ENCODE measurements around the gene SLC13A4. TPM values are rescaled to one million over a fixed set of nuclear protein-coding genes. Genes with fewer than 3 reads are reported as not detected.
A peak's percentile ranks its signal among the peaks of the same experiment; 100 is the strongest.

Gene SLC13A4
- polyA plus RNA-seq, 2 donors, result 7.1 to 11.0 TPM

- Histone ChIP-seq H3K36me3 (ENCODE audit: control insufficient read depth in 2 of 2, insufficient read depth in 2 of 2, low read length in 1 of 2) (no peaks in the 10 kb centered on the region), H3K9me3 (ENCODE audit: control insufficient read depth in 2 of 2, insufficient read depth in 1 of 2, low read depth in 1 of 2, low read length in 1 of 2) (no peaks in the 10 kb centered on the region), H3K27ac (ENCODE audit: low read depth in 2 of 2, low read length in 1 of 2) (no peak overlapping the region), H3K4me1 (ENCODE audit: control insufficient read depth in 2 of 2, insufficient read depth in 2 of 2, low read length in 1 of 2) (peaks cover 0 to 4% of the 10 kb centered on the region in 2 donors), H3K4me3 (ENCODE audit: low read depth in 1 of 2, low read length in 2 of 2) (no peak overlapping the region), H3K27me3 (ENCODE audit: control insufficient read depth in 1 of 2, insufficient read depth in 2 of 2, low read length in 2 of 2) (no peaks in the 10 kb centered on the region)
- 62 to 69% methylated on average over 20 of the region's 20 CpGs for WGBS, 2 donors
Measured at GRCh38 chr7:135714534-135715009, 13.4 kb downstream of the SLC13A4 start.

- WGBS, 2 donors, result 70 to 71% methylated on average over 4 of the region's 4 CpGs
- no peak overlapping the region for H3K4me3 ChIP-seq (ENCODE audit: low read depth in 1 of 2, low read length in 2 of 2)
- no peaks in the 10 kb centered on the region for H3K36me3 ChIP-seq (ENCODE audit: control insufficient read depth in 2 of 2, insufficient read depth in 2 of 2, low read length in 1 of 2)
- H3K27ac ChIP-seq (ENCODE audit: low read depth in 2 of 2, low read length in 1 of 2), result no peak overlapping the region
- no peaks in the 10 kb centered on the region for H3K9me3 ChIP-seq (ENCODE audit: control insufficient read depth in 2 of 2, insufficient read depth in 1 of 2, low read depth in 1 of 2, low read length in 1 of 2)
- H3K27me3 ChIP-seq (ENCODE audit: control insufficient read depth in 1 of 2, insufficient read depth in 2 of 2, low read length in 2 of 2), result no peaks in the 10 kb centered on the region
- peaks cover 0 to 4% of the 10 kb centered on the region in 2 donors for H3K4me1 ChIP-seq (ENCODE audit: control insufficient read depth in 2 of 2, insufficient read depth in 2 of 2, low read length in 1 of 2)
Measured at GRCh38 chr7:135713836-135714470, 14.0 kb downstream of the SLC13A4 start.

- 71 to 72% methylated on average over 7 of the region's 7 CpGs for WGBS, 2 donors
- no peaks in the 10 kb centered on the region for H3K9me3 ChIP-seq (ENCODE audit: control insufficient read depth in 2 of 2, insufficient read depth in 1 of 2, low read depth in 1 of 2, low read length in 1 of 2)
Measured at GRCh38 chr7:135712796-135713195, 15.2 kb downstream of the SLC13A4 start.

GRCh38 chr7:135712182-135712782 is 15.7 kb downstream of the SLC13A4 start:
- H3K27ac ChIP-seq (ENCODE audit: low read depth in 2 of 2, low read length in 1 of 2), result no peak overlapping the region
- H3K4me3 ChIP-seq (ENCODE audit: low read depth in 1 of 2, low read length in 2 of 2), result no peak overlapping the region
- H3K4me1 ChIP-seq (ENCODE audit: control insufficient read depth in 2 of 2, insufficient read depth in 2 of 2, low read length in 1 of 2), result peaks cover 4 to 10% of the 10 kb centered on the region in 2 donors
- H3K36me3 ChIP-seq (ENCODE audit: control insufficient read depth in 2 of 2, insufficient read depth in 2 of 2, low read length in 1 of 2), result no peaks in the 10 kb centered on the region
- no peaks in the 10 kb centered on the region for H3K27me3 ChIP-seq (ENCODE audit: control insufficient read depth in 1 of 2, insufficient read depth in 2 of 2, low read length in 2 of 2)
- H3K9me3 ChIP-seq (ENCODE audit: control insufficient read depth in 2 of 2, insufficient read depth in 1 of 2, low read depth in 1 of 2, low read length in 1 of 2), result no peaks in the 10 kb centered on the region
- WGBS, 2 donors, result 59 to 70% methylated on average over 4 of the region's 4 CpGs

More at GRCh38 chr7:135712796-135713195, 15.2 kb downstream of the SLC13A4 start:
- H3K27ac ChIP-seq (ENCODE audit: low read depth in 2 of 2, low read length in 1 of 2), result no peak overlapping the region
- H3K4me3 ChIP-seq (ENCODE audit: low read depth in 1 of 2, low read length in 2 of 2), result no peak overlapping the region
- no peaks in the 10 kb centered on the region for H3K27me3 ChIP-seq (ENCODE audit: control insufficient read depth in 1 of 2, insufficient read depth in 2 of 2, low read length in 2 of 2)
- H3K4me1 ChIP-seq (ENCODE audit: control insufficient read depth in 2 of 2, insufficient read depth in 2 of 2, low read length in 1 of 2), result peaks cover 4 to 8% of the 10 kb centered on the region in 2 donors
- no peaks in the 10 kb centered on the region for H3K36me3 ChIP-seq (ENCODE audit: control insufficient read depth in 2 of 2, insufficient read depth in 2 of 2, low read length in 1 of 2)

GRCh38 chr7:135711139-135711469 is 16.9 kb downstream of the SLC13A4 start:
- no peak overlapping the region for H3K4me3 ChIP-seq (ENCODE audit: low read depth in 1 of 2, low read length in 2 of 2)
- no peak overlapping the region for H3K27ac ChIP-seq (ENCODE audit: low read depth in 2 of 2, low read length in 1 of 2)
- H3K27me3 ChIP-seq (ENCODE audit: control insufficient read depth in 1 of 2, insufficient read depth in 2 of 2, low read length in 2 of 2), result no peaks in the 10 kb centered on the region
- H3K9me3 ChIP-seq (ENCODE audit: control insufficient read depth in 2 of 2, insufficient read depth in 1 of 2, low read depth in 1 of 2, low read length in 1 of 2), result no peaks in the 10 kb centered on the region
- H3K4me1 ChIP-seq (ENCODE audit: control insufficient read depth in 2 of 2, insufficient read depth in 2 of 2, low read length in 1 of 2), result peaks cover 4 to 11% of the 10 kb centered on the region in 2 donors
- H3K36me3 ChIP-seq (ENCODE audit: control insufficient read depth in 2 of 2, insufficient read depth in 2 of 2, low read length in 1 of 2), result no peaks in the 10 kb centered on the region
- WGBS, 2 donors, result 58 to 65% methylated on average over 8 of the region's 8 CpGs

GRCh38 chr7:135710417-135711138 is 17.4 kb downstream of the SLC13A4 start:
- 44 to 47% methylated on average over 11 of the region's 11 CpGs for whole genome bisulfite sequencing, 2 donors
- Histone ChIP-seq H3K4me3 (ENCODE audit: low read depth in 1 of 2, low read length in 2 of 2) (no peak overlapping the region), H3K9me3 (ENCODE audit: control insufficient read depth in 2 of 2, insufficient read depth in 1 of 2, low read depth in 1 of 2, low read length in 1 of 2) (no peaks in the 10 kb centered on the region), H3K4me1 (ENCODE audit: control insufficient read depth in 2 of 2, insufficient read depth in 2 of 2, low read length in 1 of 2) (peaks cover 4 to 17% of the 10 kb centered on the region in 2 donors), H3K36me3 (ENCODE audit: control insufficient read depth in 2 of 2, insufficient read depth in 2 of 2, low read length in 1 of 2) (no peaks in the 10 kb centered on the region), H3K27me3 (ENCODE audit: control insufficient read depth in 1 of 2, insufficient read depth in 2 of 2, low read length in 2 of 2) (no peaks in the 10 kb centered on the region), H3K27ac (ENCODE audit: low read depth in 2 of 2, low read length in 1 of 2) (no peak overlapping the region)

- H3K4me3 ChIP-seq (ENCODE audit: low read depth in 1 of 2, low read length in 2 of 2), result no peak overlapping the region
- H3K27me3 ChIP-seq (ENCODE audit: control insufficient read depth in 1 of 2, insufficient read depth in 2 of 2, low read length in 2 of 2), result no peaks in the 10 kb centered on the region
- no peaks in the 10 kb centered on the region for H3K36me3 ChIP-seq (ENCODE audit: control insufficient read depth in 2 of 2, insufficient read depth in 2 of 2, low read length in 1 of 2)
- 91 to 92% methylated on average over 3 of the region's 3 CpGs for WGBS, 2 donors
- no peak overlapping the region for H3K27ac ChIP-seq (ENCODE audit: low read depth in 2 of 2, low read length in 1 of 2)
- H3K9me3 ChIP-seq (ENCODE audit: control insufficient read depth in 2 of 2, insufficient read depth in 1 of 2, low read depth in 1 of 2, low read length in 1 of 2), result no peaks in the 10 kb centered on the region
- H3K4me1 ChIP-seq (ENCODE audit: control insufficient read depth in 2 of 2, insufficient read depth in 2 of 2, low read length in 1 of 2), result peaks cover 4 to 19% of the 10 kb centered on the region in 2 donors
Measured at GRCh38 chr7:135709508-135709907, 18.5 kb downstream of the SLC13A4 start.

- Histone ChIP-seq H3K27me3 (ENCODE audit: control insufficient read depth in 1 of 2, insufficient read depth in 2 of 2, low read length in 2 of 2) (no peaks in the 10 kb centered on the region), H3K36me3 (ENCODE audit: control insufficient read depth in 2 of 2, insufficient read depth in 2 of 2, low read length in 1 of 2) (no peaks in the 10 kb centered on the region), H3K27ac (ENCODE audit: low read depth in 2 of 2, low read length in 1 of 2) (peak overlapping the region; percentile 65 to 94), H3K4me3 (ENCODE audit: low read depth in 1 of 2, low read length in 2 of 2) (no peak overlapping the region), H3K9me3 (ENCODE audit: control insufficient read depth in 2 of 2, insufficient read depth in 1 of 2, low read depth in 1 of 2, low read length in 1 of 2) (no peaks in the 10 kb centered on the region), H3K4me1 (ENCODE audit: control insufficient read depth in 2 of 2, insufficient read depth in 2 of 2, low read length in 1 of 2) (peaks cover 4 to 15% of the 10 kb centered on the region in 2 donors)
- WGBS, 2 donors, result 88 to 92% methylated on average over 14 of the region's 14 CpGs
Measured at GRCh38 chr7:135708041-135708440, 19.9 kb downstream of the SLC13A4 start.

- peak overlapping the region; percentile 87 to 94 for H3K27ac ChIP-seq (ENCODE audit: low read depth in 2 of 2, low read length in 1 of 2)
- H3K4me3 ChIP-seq (ENCODE audit: low read depth in 1 of 2, low read length in 2 of 2), result no peak overlapping the region
- no peaks in the 10 kb centered on the region for H3K27me3 ChIP-seq (ENCODE audit: control insufficient read depth in 1 of 2, insufficient read depth in 2 of 2, low read length in 2 of 2)
- peaks cover 4 to 15% of the 10 kb centered on the region in 2 donors for H3K4me1 ChIP-seq (ENCODE audit: control insufficient read depth in 2 of 2, insufficient read depth in 2 of 2, low read length in 1 of 2)
- no peaks in the 10 kb centered on the region for H3K36me3 ChIP-seq (ENCODE audit: control insufficient read depth in 2 of 2, insufficient read depth in 2 of 2, low read length in 1 of 2)
- 68 to 72% methylated on average over 5 of the region's 5 CpGs for WGBS, 2 donors
- no peaks in the 10 kb centered on the region for H3K9me3 ChIP-seq (ENCODE audit: control insufficient read depth in 2 of 2, insufficient read depth in 1 of 2, low read depth in 1 of 2, low read length in 1 of 2)
Measured at GRCh38 chr7:135707570-135707966, 20.4 kb downstream of the SLC13A4 start.

Data from esophagus (tissue), 2 donors.